Measurements from ENCODE around the gene TPT1. TPM values are rescaled to one million over a fixed set of nuclear protein-coding genes. Genes with fewer than 3 reads are reported as not detected.
"Not testable (repeated sequence)": the region's sequence is repeated elsewhere in the genome, so short reads cannot be mapped to it uniquely, and the experiment has no call there.

TPT1 gene
- total and polyA plus RNA-seq, 2 donors (not counting 1 experiment from before 2014, with no cell fraction given): 2,507 to 4,871 TPM

DNA sequence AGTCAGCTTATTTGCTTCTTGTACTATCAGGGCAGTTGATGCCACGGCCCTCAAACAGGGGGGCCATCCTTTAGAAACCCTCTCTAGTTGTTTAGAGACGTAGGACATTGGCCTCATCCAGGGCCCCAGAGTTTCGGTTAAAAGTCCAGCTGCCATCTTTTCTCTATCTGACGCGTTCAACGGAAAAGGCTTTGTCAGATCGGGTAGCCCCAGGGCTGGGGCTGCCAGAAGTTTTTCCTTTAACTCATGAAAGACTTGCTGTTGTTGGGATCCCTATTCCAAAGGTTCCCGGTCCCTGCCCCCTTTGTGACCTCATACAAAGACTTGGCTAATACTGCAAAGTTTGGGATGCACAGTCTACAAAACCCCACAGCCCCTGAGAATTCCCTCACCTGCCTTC is 37.8 kb upstream of the TPT1 start:
- H3K36me3 ChIP-seq (replicated peaks in 1 of 2; ENCODE audit: control extremely low read depth in 1 of 2, control insufficient read depth in 1 of 2, extremely low read depth in 1 of 2, insufficient read depth in 2 of 2, low read length in 1 of 2); H3K27me3 Mint-ChIP-seq; H3K27ac ChIP-seq (ENCODE audit: low read length in 2 of 2); H3K27me3 ChIP-seq (replicated peaks in 1 of 4; ENCODE audit: control extremely low read depth in 1 of 4, control insufficient read depth in 3 of 4, insufficient read depth in 4 of 4, low read length in 3 of 4); H4K20me1 ChIP-seq (ENCODE audit: control insufficient read depth, insufficient read depth, low read length, poor library complexity, severe bottlenecking); H3K4me1 ChIP-seq (ENCODE audit: control insufficient read depth in 2 of 2, insufficient read depth in 2 of 2, low read length in 2 of 2); H3K9ac ChIP-seq (ENCODE audit: low read length); H3K4me1 Mint-ChIP-seq; H3K4me3 ChIP-seq (ENCODE audit: control extremely low read depth in 1 of 5, extremely low read depth in 1 of 5, insufficient read depth in 1 of 5, low read depth in 2 of 5, low read length in 4 of 5); CTCF ChIA-PET; H3K9me3 Mint-ChIP-seq (ENCODE audit: insufficient read depth); H3K4me3 Mint-ChIP-seq; H2AFZ ChIP-seq (ENCODE audit: insufficient read depth, low read depth, low read length, poor library complexity, severe bottlenecking); H3K9me3 ChIP-seq (ENCODE audit: control extremely low read depth in 1 of 3, control insufficient read depth in 2 of 3, insufficient read depth in 1 of 3, low read length in 2 of 3); ATAC-seq (ENCODE audit: low read depth); H3K27ac Mint-ChIP-seq; DNase-seq; POLR2A ChIA-PET; intact Hi-C loops (cut with micrococcal nuclease); H3K79me2 ChIP-seq (ENCODE audit: control insufficient read depth, insufficient read depth, low read length); H3K4me2 ChIP-seq (replicated peaks; ENCODE audit: low read depth, low read length, poor library complexity, severe bottlenecking): not testable (repeated sequence)
- WGBS (ENCODE audit: insufficient coverage): 95% methylated on average over 7 of the region's 8 CpGs

DNA sequence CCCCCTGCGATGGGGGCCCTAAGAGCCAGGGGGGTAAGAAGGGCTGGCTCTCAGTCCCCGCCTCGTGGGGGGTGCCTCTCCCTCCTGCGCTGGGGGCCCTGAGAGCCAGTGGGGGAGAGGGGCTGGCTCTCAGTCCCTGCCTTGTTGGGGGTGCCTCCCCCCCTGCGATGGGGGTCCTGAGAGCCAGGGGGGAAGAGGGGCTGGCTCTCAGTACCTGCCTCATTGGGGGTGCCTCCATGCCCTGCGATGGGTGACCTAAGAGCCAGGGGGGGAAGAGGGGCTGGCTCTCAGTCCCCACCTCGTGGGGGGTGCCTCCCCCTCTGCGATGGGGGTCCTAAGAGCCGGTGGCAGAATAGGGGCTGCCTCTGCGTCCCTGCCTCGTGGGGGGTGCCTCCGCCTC is 36.3 kb upstream of the TPT1 start:
- H3K9me3 Mint-ChIP-seq (ENCODE audit: insufficient read depth); H4K20me1 ChIP-seq (ENCODE audit: control insufficient read depth, insufficient read depth, low read length, poor library complexity, severe bottlenecking); H3K27ac Mint-ChIP-seq; H3K4me1 ChIP-seq (ENCODE audit: control insufficient read depth in 2 of 2, insufficient read depth in 2 of 2, low read length in 2 of 2); intact Hi-C loops (cut with micrococcal nuclease); H3K9me3 ChIP-seq (ENCODE audit: control extremely low read depth in 1 of 3, control insufficient read depth in 2 of 3, insufficient read depth in 1 of 3, low read length in 2 of 3); H3K4me1 Mint-ChIP-seq; H3K79me2 ChIP-seq (ENCODE audit: control insufficient read depth, insufficient read depth, low read length); H3K4me3 Mint-ChIP-seq; H3K27me3 ChIP-seq (replicated peaks in 1 of 4; ENCODE audit: control extremely low read depth in 1 of 4, control insufficient read depth in 3 of 4, insufficient read depth in 4 of 4, low read length in 3 of 4); H3K27me3 Mint-ChIP-seq; DNase-seq; CTCF ChIA-PET; H3K36me3 ChIP-seq (replicated peaks in 1 of 2; ENCODE audit: control extremely low read depth in 1 of 2, control insufficient read depth in 1 of 2, extremely low read depth in 1 of 2, insufficient read depth in 2 of 2, low read length in 1 of 2); H3K4me3 ChIP-seq (ENCODE audit: control extremely low read depth in 1 of 5, extremely low read depth in 1 of 5, insufficient read depth in 1 of 5, low read depth in 2 of 5, low read length in 4 of 5); ATAC-seq (ENCODE audit: low read depth); H3K4me2 ChIP-seq (replicated peaks; ENCODE audit: low read depth, low read length, poor library complexity, severe bottlenecking); H3K9ac ChIP-seq (ENCODE audit: low read length); H2AFZ ChIP-seq (ENCODE audit: insufficient read depth, low read depth, low read length, poor library complexity, severe bottlenecking); H3K27ac ChIP-seq (ENCODE audit: low read length in 2 of 2): not testable (repeated sequence)
- 90% methylated on average over 2 of the region's 12 CpGs for WGBS (ENCODE audit: insufficient coverage)
- POLR2A ChIA-PET: interaction anchor here (0.7 kb wide), 1 partner anchor 23 kb away, joined by 3 read pairs; no protein-coding TSS in a partner anchor

- H3K79me2 ChIP-seq (ENCODE audit: control insufficient read depth, insufficient read depth, low read length); H4K20me1 ChIP-seq (ENCODE audit: control insufficient read depth, insufficient read depth, low read length, poor library complexity, severe bottlenecking); ATAC-seq (ENCODE audit: low read depth); H3K4me1 Mint-ChIP-seq; H3K27ac ChIP-seq (ENCODE audit: low read length in 2 of 2); H3K27me3 Mint-ChIP-seq; H3K36me3 ChIP-seq (replicated peaks in 1 of 2; ENCODE audit: control extremely low read depth in 1 of 2, control insufficient read depth in 1 of 2, extremely low read depth in 1 of 2, insufficient read depth in 2 of 2, low read length in 1 of 2); H3K27me3 ChIP-seq (replicated peaks in 1 of 4; ENCODE audit: control extremely low read depth in 1 of 4, control insufficient read depth in 3 of 4, insufficient read depth in 4 of 4, low read length in 3 of 4); CTCF ChIA-PET; intact Hi-C loops (cut with micrococcal nuclease); H3K4me1 ChIP-seq (ENCODE audit: control insufficient read depth in 2 of 2, insufficient read depth in 2 of 2, low read length in 2 of 2); H3K27ac Mint-ChIP-seq; H3K9ac ChIP-seq (ENCODE audit: low read length); H3K4me3 Mint-ChIP-seq; H3K9me3 ChIP-seq (ENCODE audit: control extremely low read depth in 1 of 3, control insufficient read depth in 2 of 3, insufficient read depth in 1 of 3, low read length in 2 of 3); H3K9me3 Mint-ChIP-seq (ENCODE audit: insufficient read depth); H2AFZ ChIP-seq (ENCODE audit: insufficient read depth, low read depth, low read length, poor library complexity, severe bottlenecking); DNase-seq; H3K4me2 ChIP-seq (replicated peaks; ENCODE audit: low read depth, low read length, poor library complexity, severe bottlenecking); H3K4me3 ChIP-seq (ENCODE audit: control extremely low read depth in 1 of 5, extremely low read depth in 1 of 5, insufficient read depth in 1 of 5, low read depth in 2 of 5, low read length in 4 of 5): not testable (repeated sequence)
- 95% methylated on average over 6 of the region's 8 CpGs for WGBS (ENCODE audit: insufficient coverage)
- POLR2A ChIA-PET: interaction anchor here (0.7 kb wide), 1 partner anchor 23 kb away, joined by 3 read pairs; no protein-coding TSS in a partner anchor
Measured at GRCh38 chr13:45376651-45377050, 35.7 kb upstream of the TPT1 start.
